Naive B cell (primary cell): ENCODE results near the gene CEP89. TPM values are rescaled to one million over a fixed set of nuclear protein-coding genes. Genes with fewer than 3 reads are reported as not detected.
"Not testable (repeated sequence)": the region's sequence is repeated elsewhere in the genome, so short reads cannot be mapped to it uniquely, and the experiment has no call there.

Source experiments
- ATAC-seq, 2 donors: fragments of 150-1000 bp; cut with Tn5 transposase; 2 replicates each; pipeline ENCODE4 v1.10.0; 2021; ENCODE audit warnings: low read depth in 2 of 2, mild to moderate bottlenecking in 2 of 2, moderate library complexity in 2 of 2
- DNase-seq: peaks from one replicate; pipeline ENCODE4 v3.0.0; 2022
- H3K27ac Mint-ChIP-seq, 6 donors: one replicate each; pipeline ENCODE4 v1.8.0; 2020 to 2022; ENCODE audit warnings: mild to moderate bottlenecking in 6 of 6, mixed read lengths in 6 of 6, moderate library complexity in 5 of 6, inconsistent platforms in 2 of 6
- H3K27me3 Mint-ChIP-seq, 3 donors: one replicate each; pipeline ENCODE4 v1.8.0; 2021 to 2022; ENCODE audit warnings: mixed read lengths in 3 of 3, mild to moderate bottlenecking in 1 of 3
- H3K36me3 Mint-ChIP-seq, 2 donors: one replicate each; pipeline ENCODE4 v1.8.0; 2020 to 2022; ENCODE audit warnings: mixed read lengths in 2 of 2, inconsistent platforms in 1 of 2, mild to moderate bottlenecking in 1 of 2
- H3K4me1 Mint-ChIP-seq, 3 donors: one replicate each; pipeline ENCODE4 v1.8.0; 2020 to 2022; ENCODE audit warnings: mixed read lengths in 3 of 3, inconsistent platforms in 1 of 3, mild to moderate bottlenecking in 1 of 3, moderate library complexity in 1 of 3
- H3K4me3 Mint-ChIP-seq, 8 donors: one replicate each; pipeline ENCODE4 v1.8.0; 2020 to 2022; ENCODE audit warnings: mild to moderate bottlenecking in 8 of 8, mixed read lengths in 8 of 8, moderate library complexity in 8 of 8, inconsistent platforms in 2 of 8
- H3K9me3 Mint-ChIP-seq, 7 donors: one replicate each; pipeline ENCODE4 v1.8.0; 2020 to 2022; ENCODE audit warnings: mixed read lengths in 7 of 7, mild to moderate bottlenecking in 5 of 7, inconsistent platforms in 2 of 7, moderate library complexity in 1 of 7
- polyA plus RNA-seq, 6 donors: library from polyadenylated mRNA; unstranded; fragments of 300-500 nt; fragmentation: Illumina TruSeq; gene quantifications; one replicate each; pipeline ENCODE4 v1.2.3, GENCODE V29; 2021; ENCODE audit warnings: low read depth in 6 of 6

Gene CEP89
- polyA plus RNA-seq, 6 donors from 2014 or later: 12.1 to 18.3 (median 14.0) TPM

- Mint-ChIP-seq H3K4me1 (peaks cover 0 to 5% (median 0%) of the 10 kb centered on the region in 3 donors), H3K4me3 (peak overlapping the region in 1 of 8 donors; percentile 5), H3K36me3 (peaks cover 32 to 42% of the 10 kb centered on the region in 2 donors), H3K9me3 (peaks cover 4 to 17% (median 9%) of the 10 kb centered on the region in 7 donors), H3K27ac (peak overlapping the region in 2 of 6 donors; percentile 70 to 72), H3K27me3 (no peaks in the 10 kb centered on the region)
- DNase-seq (no peak), ATAC-seq (no peak)
Observed at GRCh38 chr19:32901504-32902161, 70.1 kb downstream of the CEP89 start.

DNA sequence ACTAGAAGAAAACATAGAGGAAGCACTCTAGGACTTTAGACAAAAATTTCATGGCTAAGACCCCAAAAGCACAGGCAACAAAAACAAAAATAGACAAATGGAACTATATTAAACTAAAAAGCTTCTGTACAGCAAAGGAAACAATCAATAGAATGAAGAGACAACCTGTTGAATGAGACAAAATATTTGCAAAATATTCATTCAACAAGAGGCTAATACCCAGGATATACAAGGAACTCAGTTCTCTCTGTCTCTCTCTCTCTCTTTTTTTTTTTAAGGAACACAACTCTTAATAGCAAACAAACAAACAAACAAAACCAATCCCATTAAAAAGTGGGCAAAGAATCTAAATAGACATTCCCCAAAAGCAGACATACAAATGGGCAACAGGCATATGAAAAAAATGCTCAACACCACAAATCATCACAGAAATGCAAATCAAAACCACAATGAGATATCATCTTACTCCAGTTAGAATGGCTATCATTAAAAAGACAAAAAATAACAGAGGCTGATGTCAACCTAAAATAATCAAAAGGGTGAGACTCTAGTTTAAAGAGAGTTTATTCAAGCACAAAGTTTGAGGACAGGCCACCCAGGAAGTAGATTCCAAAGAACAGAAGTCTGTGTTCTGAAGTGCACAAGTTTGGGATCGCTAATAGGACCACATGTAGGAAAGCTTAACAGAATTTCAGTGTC is 75.1 kb downstream of the CEP89 start:
- no peak for DNase-seq
- Mint-ChIP-seq H3K27ac (peak overlapping the region in 1 of 6 donors; percentile 36), H3K9me3 (peaks cover 11 to 33% (median 27%) of the 10 kb centered on the region in 7 donors), H3K36me3 (peaks cover 60 to 68% of the 10 kb centered on the region in 2 donors), H3K4me3 (no peak overlapping the region), H3K27me3 (no peaks in the 10 kb centered on the region), H3K4me1 (peaks cover 0 to 25% (median 0%) of the 10 kb centered on the region in 3 donors)
- ATAC-seq: no peak

DNA sequence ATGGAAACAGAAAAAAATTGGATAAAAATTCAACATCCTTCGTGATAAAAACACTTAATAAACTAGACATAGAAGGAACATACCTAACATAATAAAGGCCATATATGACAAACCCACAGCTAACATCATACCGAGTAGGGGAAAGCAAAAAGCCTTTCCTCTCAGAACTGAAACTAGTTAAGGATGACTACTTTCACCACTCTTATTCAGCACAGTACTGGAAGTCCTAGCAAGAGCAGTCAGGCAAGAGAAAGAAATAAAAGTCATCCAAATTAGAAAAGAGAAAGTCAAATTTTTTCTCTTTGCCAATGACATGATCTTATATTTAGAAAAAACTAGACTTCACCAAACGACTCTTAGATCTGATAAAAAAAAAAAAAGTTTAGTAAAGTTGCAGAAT is 76.4 kb downstream of the CEP89 start:
- DNase-seq (no peak), ATAC-seq (no peak)
- Mint-ChIP-seq H3K4me1 (peaks cover 0 to 25% (median 0%) of the 10 kb centered on the region in 3 donors), H3K36me3 (peaks cover 66 to 67% of the 10 kb centered on the region in 2 donors), H3K27ac (no peak overlapping the region), H3K27me3 (no peaks in the 10 kb centered on the region), H3K9me3 (peaks cover 14 to 39% (median 32%) of the 10 kb centered on the region in 7 donors), H3K4me3 (no peak overlapping the region)

DNA sequence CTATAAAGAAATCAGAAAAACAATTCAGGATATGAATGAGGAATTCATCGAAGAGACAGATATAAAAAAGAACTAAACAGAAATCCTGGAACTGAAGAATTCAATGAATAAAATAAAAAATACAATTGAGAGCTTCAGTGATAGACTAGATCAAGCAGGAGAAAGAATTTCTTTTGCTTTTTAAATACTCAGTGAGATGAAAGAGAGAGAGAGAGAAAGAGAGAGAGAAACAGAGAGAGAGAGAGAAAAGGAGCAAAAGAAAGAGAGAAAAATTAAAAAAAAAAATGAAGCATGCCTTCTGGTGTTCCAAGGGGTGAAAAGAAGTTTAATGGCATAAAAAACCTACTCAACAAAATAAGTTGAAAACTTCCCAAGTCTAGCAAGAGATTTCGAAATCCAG is 80.1 kb downstream of the CEP89 start:
- H3K36me3 Mint-ChIP-seq: peaks cover 48 to 53% of the 10 kb centered on the region in 2 donors
- H3K9me3 Mint-ChIP-seq: peaks cover 14 to 44% (median 38%) of the 10 kb centered on the region in 7 donors
- DNase-seq: no peak
- H3K27me3 Mint-ChIP-seq: no peaks in the 10 kb centered on the region
- H3K4me1 Mint-ChIP-seq: peaks cover 0 to 20% (median 0%) of the 10 kb centered on the region in 3 donors
- H3K27ac Mint-ChIP-seq: no peak overlapping the region
- H3K4me3 Mint-ChIP-seq: no peak overlapping the region
- ATAC-seq: no peak

DNA sequence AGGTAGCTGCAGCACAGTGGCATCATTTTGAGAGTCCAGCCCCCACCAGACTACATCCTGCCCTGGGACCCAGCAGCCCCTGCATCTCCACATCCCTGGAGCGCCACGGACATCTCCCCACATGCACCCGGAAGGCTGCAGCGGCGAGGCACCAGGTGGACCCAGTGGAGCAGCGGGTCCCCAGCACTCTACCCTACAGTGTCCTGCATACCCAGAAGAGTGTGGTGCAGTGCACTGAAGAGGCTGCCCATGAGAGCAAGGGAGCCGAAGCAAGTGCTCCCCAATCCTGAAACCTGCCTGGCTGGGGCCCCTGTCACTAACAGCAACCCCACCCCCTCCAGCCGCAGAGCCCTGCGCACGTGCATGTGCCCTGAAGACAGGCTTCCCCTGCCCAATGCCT is 80.9 kb downstream of the CEP89 start:
- Mint-ChIP-seq H3K27me3 (no peaks in the 10 kb centered on the region), H3K4me1 (peaks cover 0 to 13% (median 0%) of the 10 kb centered on the region in 3 donors), H3K9me3 (peaks cover 14 to 44% (median 38%) of the 10 kb centered on the region in 7 donors), H3K4me3 (no peak overlapping the region), H3K36me3 (peaks cover 45 to 48% of the 10 kb centered on the region in 2 donors), H3K27ac (no peak overlapping the region)
- ATAC-seq: no peak
- no peak for DNase-seq

GRCh38 chr19:32890326-32890725 is 81.4 kb downstream of the CEP89 start:
- peaks cover 14 to 44% (median 38%) of the 10 kb centered on the region in 7 donors for H3K9me3 Mint-ChIP-seq
- no peak overlapping the region for H3K27ac Mint-ChIP-seq
- ATAC-seq: no peak
- H3K27me3 Mint-ChIP-seq: no peaks in the 10 kb centered on the region
- no peak for DNase-seq
- peaks cover 40 to 47% of the 10 kb centered on the region in 2 donors for H3K36me3 Mint-ChIP-seq
- no peak overlapping the region for H3K4me3 Mint-ChIP-seq
- H3K4me1 Mint-ChIP-seq: peaks cover 0 to 7% (median 0%) of the 10 kb centered on the region in 3 donors

GRCh38 chr19:32889137-32889934 is 82.4 kb downstream of the CEP89 start:
- ATAC-seq (no peak), DNase-seq (no peak)
- Mint-ChIP-seq H3K4me3 (no peak overlapping the region), H3K27me3 (no peaks in the 10 kb centered on the region), H3K36me3 (peaks cover 37% of the 10 kb centered on the region in 2 donors), H3K9me3 (peaks cover 15 to 36% (median 32%) of the 10 kb centered on the region in 7 donors), H3K27ac (no peak overlapping the region), H3K4me1 (peaks cover 0 to 3% (median 0%) of the 10 kb centered on the region in 3 donors)

- Mint-ChIP-seq H3K36me3 (peaks cover 20 to 21% of the 10 kb centered on the region in 2 donors), H3K27ac (no peak overlapping the region), H3K4me1 (peaks cover 0 to 3% (median 0%) of the 10 kb centered on the region in 3 donors), H3K9me3 (peaks cover 10 to 25% (median 17%) of the 10 kb centered on the region in 7 donors), H3K4me3 (no peak overlapping the region), H3K27me3 (no peaks in the 10 kb centered on the region)
- DNase-seq: no peak
- no peak for ATAC-seq
Observed at GRCh38 chr19:32887572-32888215, 84.1 kb downstream of the CEP89 start.

DNA sequence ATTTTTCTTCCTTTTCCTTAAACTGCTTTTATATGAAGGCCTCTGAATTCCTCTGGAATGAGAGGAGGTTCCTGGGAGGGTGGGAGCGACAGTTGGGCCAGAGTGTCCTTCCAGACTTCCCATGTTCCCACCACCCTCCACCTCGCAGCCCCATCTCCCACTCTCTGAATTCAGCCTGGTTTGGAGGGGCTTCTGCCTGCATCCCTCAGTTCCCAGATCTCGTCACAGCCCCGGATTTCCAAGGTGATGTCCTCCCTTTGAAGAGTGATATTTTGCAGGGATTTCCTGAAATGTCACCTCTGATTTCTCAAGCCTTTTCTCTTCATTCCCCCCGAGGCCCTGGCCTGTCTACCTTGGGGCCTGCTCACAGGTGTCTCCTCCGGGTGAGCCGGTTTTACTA is 85.5 kb downstream of the CEP89 start:
- peak overlapping the region in 2 of 6 donors; percentile 50 to 83 for H3K27ac Mint-ChIP-seq
- ATAC-seq (no peak), DNase-seq (no peak)
- H3K9me3 Mint-ChIP-seq: peaks cover under 1 to 12% (median 6%) of the 10 kb centered on the region in 7 donors
- peaks cover 0 to 3% (median 0%) of the 10 kb centered on the region in 3 donors for H3K4me1 Mint-ChIP-seq
- H3K4me3 Mint-ChIP-seq: no peak overlapping the region
- H3K36me3 Mint-ChIP-seq: peaks cover 9 to 15% of the 10 kb centered on the region in 2 donors
- H3K27me3 Mint-ChIP-seq: no peaks in the 10 kb centered on the region

GRCh38 chr19:32885255-32885654 is 86.5 kb downstream of the CEP89 start:
- not testable (repeated sequence) for DNase-seq, H3K4me3 Mint-ChIP-seq, H3K9me3 Mint-ChIP-seq, H3K4me1 Mint-ChIP-seq, ATAC-seq, H3K27me3 Mint-ChIP-seq, H3K27ac Mint-ChIP-seq
- H3K36me3 Mint-ChIP-seq: peaks cover 8 to 15% of the 10 kb centered on the region in 2 donors

- Mint-ChIP-seq H3K36me3 (peaks cover 13 to 15% of the 10 kb centered on the region in 2 donors), H3K4me3 (no peak overlapping the region), H3K9me3 (peaks cover 0 to 6% (median 0%) of the 10 kb centered on the region in 7 donors), H3K4me1 (peaks cover 0 to 3% (median 0%) of the 10 kb centered on the region in 3 donors), H3K27ac (no peak overlapping the region), H3K27me3 (no peaks in the 10 kb centered on the region)
- ATAC-seq (no peak), DNase-seq (no peak)
Observed at GRCh38 chr19:32881766-32882165, 90.0 kb downstream of the CEP89 start.

GRCh38 chr19:32880622-32881021 is 91.1 kb downstream of the CEP89 start:
- peaks cover 0 to 6% (median 0%) of the 10 kb centered on the region in 7 donors for H3K9me3 Mint-ChIP-seq
- H3K27ac Mint-ChIP-seq: no peak overlapping the region
- ATAC-seq (no peak), DNase-seq (no peak)
- H3K4me3 Mint-ChIP-seq: no peak overlapping the region
- H3K36me3 Mint-ChIP-seq: peaks cover 8 to 15% of the 10 kb centered on the region in 2 donors
- peaks cover 0 to 3% (median 2%) of the 10 kb centered on the region in 3 donors for H3K4me1 Mint-ChIP-seq
- H3K27me3 Mint-ChIP-seq: no peaks in the 10 kb centered on the region

- DNase-seq (no peak), ATAC-seq (no peak)
- Mint-ChIP-seq H3K27me3 (no peaks in the 10 kb centered on the region), H3K9me3 (peaks cover 0 to 2% (median 0%) of the 10 kb centered on the region in 7 donors), H3K27ac (peak overlapping the region in 1 of 6 donors; percentile 10), H3K4me3 (peak overlapping the region in 2 of 8 donors; percentile 35 to 56), H3K4me1 (peaks cover 0 to 2% (median 0%) of the 10 kb centered on the region in 3 donors), H3K36me3 (peaks cover 8 to 9% of the 10 kb centered on the region in 2 donors)
Observed at GRCh38 chr19:32879741-32880140, 92.0 kb downstream of the CEP89 start.
